Measurements from ENCODE around the gene PKMYT1. TPM values are rescaled to one million over a fixed set of nuclear protein-coding genes. Genes with fewer than 3 reads are reported as not detected.
A peak's percentile ranks its signal among the peaks of the same experiment; 100 is the strongest.

PKMYT1 gene
- total and polyA plus RNA-seq, 9 of the 15 experiments (the other 6 are each of a cell fraction or from before 2014, with no cell fraction given), result 8.7 to 201 (median 37.8) TPM

- TF ChIP-seq ZBED1 (IDR thresholded peaks at IDR 0.05) (0 out of 2 replicates have a peak, but pooled peaks have one; percentile 32), DPF2 (IDR thresholded peaks at IDR 0.05) (peak; percentile 67; the same call in 1 of the 2 replicates), POU5F1 (IDR thresholded peaks at IDR 0.05; ENCODE audit: borderline replicate concordance, low read depth, low read length, partially characterized antibody) (peak; percentile 41), ZFX (CRISPR knock-in tag; IDR thresholded peaks at IDR 0.05) (0 out of 2 replicates have a peak, but pooled peaks have one; percentile 38), JUND (IDR thresholded peaks at IDR 0.05; ENCODE audit: borderline replicate concordance, low read depth, low read length) (peak; percentile 56; the same call in 1 of the 2 replicates), JUND (tag; IDR thresholded peaks at IDR 0.05; ENCODE audit: borderline replicate concordance, low read depth, low read length) (peak; percentile 22; the same call in 1 of the 3 replicates), ZNF165 (CRISPR knock-in tag; IDR thresholded peaks at IDR 0.05; ENCODE audit: borderline replicate concordance) (no peak), FIP1L1 (IDR thresholded peaks at IDR 0.05; ENCODE audit: low read depth, low read length, poor library complexity, severe bottlenecking) (peak; percentile 89), TAF7 (tag; IDR thresholded peaks at IDR 0.05) (no peak), RBM14 (IDR thresholded peaks at IDR 0.05; ENCODE audit: borderline replicate concordance, insufficient read depth, low read depth, low read length) (no peak), ETV1 (tag; conservative IDR thresholded peaks at IDR 0.05; ENCODE audit: low read depth) (no peak), MYC (IDR thresholded peaks at IDR 0.05; ENCODE audit: low read depth, low read length) (peak; percentile 73), MYC (CRISPR knock-in tag; IDR thresholded peaks at IDR 0.05; ENCODE audit: borderline replicate concordance, low read depth) (no peak), NFYB (IDR thresholded peaks at IDR 0.05; ENCODE audit: extremely low read depth, insufficient read length) (no peak), SIN3A (IDR thresholded peaks at IDR 0.05; ENCODE audit: borderline replicate concordance in 2 of 2, control insufficient read depth in 1 of 2, low read depth in 2 of 2, low read length in 2 of 2) (no peak), ZNF253 (CRISPR knock-in tag; conservative IDR thresholded peaks at IDR 0.05) (no peak), MCM5 (IDR thresholded peaks at IDR 0.05; ENCODE audit: low read depth) (no peak), TRIM28 (IDR thresholded peaks at IDR 0.05) (0 out of 2 replicates have a peak, but pooled peaks have one; percentile 51), CREM (IDR thresholded peaks at IDR 0.05; ENCODE audit: low read depth) (peak; percentile 49; the same call in 1 of the 2 replicates)
- TF ChIP-seq, protein P1, sequence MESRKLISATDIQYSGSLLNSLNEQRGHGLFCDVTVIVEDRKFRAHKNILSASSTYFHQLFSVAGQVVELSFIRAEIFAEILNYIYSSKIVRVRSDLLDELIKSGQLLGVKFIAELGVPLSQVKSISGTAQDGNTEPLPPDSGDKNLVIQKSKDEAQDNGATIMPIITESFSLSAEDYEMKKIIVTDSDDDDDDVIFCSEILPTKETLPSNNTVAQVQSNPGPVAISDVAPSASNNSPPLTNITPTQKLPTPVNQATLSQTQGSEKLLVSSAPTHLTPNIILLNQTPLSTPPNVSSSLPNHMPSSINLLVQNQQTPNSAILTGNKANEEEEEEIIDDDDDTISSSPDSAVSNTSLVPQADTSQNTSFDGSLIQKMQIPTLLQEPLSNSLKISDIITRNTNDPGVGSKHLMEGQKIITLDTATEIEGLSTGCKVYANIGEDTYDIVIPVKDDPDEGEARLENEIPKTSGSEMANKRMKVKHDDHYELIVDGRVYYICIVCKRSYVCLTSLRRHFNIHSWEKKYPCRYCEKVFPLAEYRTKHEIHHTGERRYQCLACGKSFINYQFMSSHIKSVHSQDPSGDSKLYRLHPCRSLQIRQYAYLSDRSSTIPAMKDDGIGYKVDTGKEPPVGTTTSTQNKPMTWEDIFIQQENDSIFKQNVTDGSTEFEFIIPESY (CRISPR knock-in tag; IDR thresholded peaks at IDR 0.05), result peak; percentile 70; the same call in 1 of the 2 replicates
- TF ChIP-seq, protein P2, sequence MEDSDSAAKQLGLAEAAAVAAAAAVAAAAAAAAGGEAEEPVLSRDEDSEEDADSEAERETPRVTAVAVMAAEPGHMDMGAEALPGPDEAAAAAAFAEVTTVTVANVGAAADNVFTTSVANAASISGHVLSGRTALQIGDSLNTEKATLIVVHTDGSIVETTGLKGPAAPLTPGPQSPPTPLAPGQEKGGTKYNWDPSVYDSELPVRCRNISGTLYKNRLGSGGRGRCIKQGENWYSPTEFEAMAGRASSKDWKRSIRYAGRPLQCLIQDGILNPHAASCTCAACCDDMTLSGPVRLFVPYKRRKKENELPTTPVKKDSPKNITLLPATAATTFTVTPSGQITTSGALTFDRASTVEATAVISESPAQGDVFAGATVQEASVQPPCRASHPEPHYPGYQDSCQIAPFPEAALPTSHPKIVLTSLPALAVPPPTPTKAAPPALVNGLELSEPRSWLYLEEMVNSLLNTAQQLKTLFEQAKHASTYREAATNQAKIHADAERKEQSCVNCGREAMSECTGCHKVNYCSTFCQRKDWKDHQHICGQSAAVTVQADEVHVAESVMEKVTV (CRISPR knock-in tag; IDR thresholded peaks at IDR 0.05), result peak; percentile 81
Observed at GRCh38 chr16:2983706-2984136, 3.5 kb upstream of the PKMYT1 start (continued).
